ENCODE data around the gene SLC22A3. TPM values are rescaled to one million over a fixed set of nuclear protein-coding genes. Genes with fewer than 3 reads are reported as not detected.

SLC22A3 gene
- total and polyA plus RNA-seq, 2 donors (not counting 1 experiment from before 2014, with no cell fraction given): under 0.01 to 0.03 TPM

GRCh38 chr6:160420253-160420968 is 72.2 kb downstream of the SLC22A3 start:
- Histone ChIP-seq H2AFZ (ENCODE audit: low read length) (no peak overlapping the region), H3K9ac (ENCODE audit: insufficient read depth, low read length) (no peak overlapping the region), H3K4me2 (ENCODE audit: extremely low read depth, insufficient read depth, low read length) (no peak overlapping the region), H3K9me3 (ENCODE audit: control insufficient read depth, insufficient read depth, low read depth, low read length) (no peaks in the 10 kb centered on the region), H3K4me1 (ENCODE audit: control insufficient read depth, extremely low read depth, insufficient read depth, low read length) (no peaks in the 10 kb centered on the region), H3K27me3 (ENCODE audit: control insufficient read depth, insufficient read depth, low read length) (no peaks in the 10 kb centered on the region), H4K20me1 (ENCODE audit: control insufficient read depth, extremely low read depth, insufficient read depth, low read length) (no peaks in the 10 kb centered on the region), H3K79me2 (ENCODE audit: control insufficient read depth, insufficient read depth, low read length) (no peaks in the 10 kb centered on the region), H3K27ac (ENCODE audit: insufficient read depth, low read length) (no peak overlapping the region), H3K4me3 (replicated peaks in 1 of 4; ENCODE audit: control extremely low read depth in 1 of 4, insufficient read depth in 1 of 4, low read depth in 3 of 4, low read length in 4 of 4) (no peak overlapping the region), H3K36me3 (ENCODE audit: control insufficient read depth, insufficient read depth, low read length) (no peaks in the 10 kb centered on the region)
- no peak for DNase-seq (ENCODE audit: low read depth in 2 of 2)
- TF ChIP-seq EZH2 (IDR thresholded peaks at IDR 0.05; ENCODE audit: low read length, missing control alignments) (no peak), CTCF (conservative IDR thresholded peaks at IDR 0.05 in 1 of 2, IDR thresholded peaks at IDR 0.05 in 1 of 2; ENCODE audit: low read depth in 1 of 2, low read length in 2 of 2) (no peak)

DNA sequence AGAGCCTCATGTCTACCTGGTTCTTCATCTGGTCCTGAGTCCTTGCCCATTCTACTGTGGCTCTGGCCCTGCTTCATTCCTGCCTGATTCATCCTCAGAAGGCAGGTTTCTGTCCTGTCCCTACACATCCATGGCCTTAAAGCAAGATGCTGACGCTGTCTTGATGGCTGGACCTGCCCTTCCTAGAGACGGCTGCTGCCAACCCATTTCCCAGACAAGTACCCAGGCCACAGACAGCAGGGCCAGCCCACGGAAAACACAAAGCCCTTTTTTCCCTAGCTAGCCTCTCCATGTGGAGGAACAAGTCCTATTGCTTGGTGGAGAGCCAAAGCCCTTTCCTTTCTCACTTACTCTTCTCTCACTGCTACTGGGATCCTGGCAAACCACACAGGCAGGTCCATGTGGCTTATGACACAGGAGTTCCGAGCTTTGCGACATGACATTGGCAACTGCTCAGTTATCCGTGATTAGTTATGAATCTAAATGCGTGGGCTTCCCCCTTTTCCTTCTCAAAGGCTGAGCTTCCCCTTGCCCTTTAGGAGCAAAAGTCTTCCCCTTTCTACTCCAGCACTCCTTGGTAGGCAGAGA is 72.9 kb downstream of the SLC22A3 start:
- H3K4me3 ChIP-seq (replicated peaks in 1 of 4; ENCODE audit: control extremely low read depth in 1 of 4, insufficient read depth in 1 of 4, low read depth in 3 of 4, low read length in 4 of 4): no peak overlapping the region
- TF ChIP-seq EZH2 (IDR thresholded peaks at IDR 0.05; ENCODE audit: low read length, missing control alignments): no peak
- no peak for TF ChIP-seq CTCF (conservative IDR thresholded peaks at IDR 0.05 in 1 of 2, IDR thresholded peaks at IDR 0.05 in 1 of 2; ENCODE audit: low read depth in 1 of 2, low read length in 2 of 2)
- H4K20me1 ChIP-seq (ENCODE audit: control insufficient read depth, extremely low read depth, insufficient read depth, low read length): no peaks in the 10 kb centered on the region
- DNase-seq (ENCODE audit: low read depth in 2 of 2): no peak
- H2AFZ ChIP-seq (ENCODE audit: low read length): no peak overlapping the region
- no peak overlapping the region for H3K9ac ChIP-seq (ENCODE audit: insufficient read depth, low read length)
- no peaks in the 10 kb centered on the region for H3K79me2 ChIP-seq (ENCODE audit: control insufficient read depth, insufficient read depth, low read length)
- no peaks in the 10 kb centered on the region for H3K9me3 ChIP-seq (ENCODE audit: control insufficient read depth, insufficient read depth, low read depth, low read length)
- H3K36me3 ChIP-seq (ENCODE audit: control insufficient read depth, insufficient read depth, low read length): no peaks in the 10 kb centered on the region
- no peaks in the 10 kb centered on the region for H3K27me3 ChIP-seq (ENCODE audit: control insufficient read depth, insufficient read depth, low read length)
- H3K27ac ChIP-seq (ENCODE audit: insufficient read depth, low read length): no peak overlapping the region
- H3K4me2 ChIP-seq (ENCODE audit: extremely low read depth, insufficient read depth, low read length): no peak overlapping the region
- no peaks in the 10 kb centered on the region for H3K4me1 ChIP-seq (ENCODE audit: control insufficient read depth, extremely low read depth, insufficient read depth, low read length)

DNA sequence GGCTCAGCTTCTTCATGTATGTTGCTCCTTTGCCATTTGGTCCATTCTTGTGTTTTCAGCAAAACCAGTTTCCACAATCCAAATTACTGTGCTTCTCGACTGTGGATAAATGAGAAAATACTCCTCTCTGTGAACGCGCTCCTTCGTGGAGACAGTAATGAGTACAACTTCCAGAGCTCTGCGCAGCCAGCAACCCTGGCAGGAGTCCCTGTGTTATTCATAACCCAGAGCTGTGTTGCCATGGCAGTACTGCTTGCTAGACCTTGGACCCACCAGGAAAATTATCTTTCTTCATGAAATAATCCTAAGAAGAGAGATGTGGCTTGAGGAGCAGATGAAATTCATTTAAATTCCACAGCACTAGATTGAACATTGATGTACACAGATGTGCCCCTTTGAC is 73.7 kb downstream of the SLC22A3 start:
- TF ChIP-seq EZH2 (IDR thresholded peaks at IDR 0.05; ENCODE audit: low read length, missing control alignments): no peak
- TF ChIP-seq CTCF (conservative IDR thresholded peaks at IDR 0.05 in 1 of 2, IDR thresholded peaks at IDR 0.05 in 1 of 2; ENCODE audit: low read depth in 1 of 2, low read length in 2 of 2): no peak
- H3K27me3 ChIP-seq (ENCODE audit: control insufficient read depth, insufficient read depth, low read length): no peaks in the 10 kb centered on the region
- no peaks in the 10 kb centered on the region for H4K20me1 ChIP-seq (ENCODE audit: control insufficient read depth, extremely low read depth, insufficient read depth, low read length)
- no peak overlapping the region for H3K9ac ChIP-seq (ENCODE audit: insufficient read depth, low read length)
- H3K27ac ChIP-seq (ENCODE audit: insufficient read depth, low read length): no peak overlapping the region
- no peak overlapping the region for H2AFZ ChIP-seq (ENCODE audit: low read length)
- no peak overlapping the region for H3K4me2 ChIP-seq (ENCODE audit: extremely low read depth, insufficient read depth, low read length)
- H3K79me2 ChIP-seq (ENCODE audit: control insufficient read depth, insufficient read depth, low read length): no peaks in the 10 kb centered on the region
- DNase-seq (ENCODE audit: low read depth in 2 of 2): peak in 1 of 2 donors; percentile 38
- no peaks in the 10 kb centered on the region for H3K36me3 ChIP-seq (ENCODE audit: control insufficient read depth, insufficient read depth, low read length)
- H3K4me1 ChIP-seq (ENCODE audit: control insufficient read depth, extremely low read depth, insufficient read depth, low read length): no peaks in the 10 kb centered on the region
- H3K4me3 ChIP-seq (replicated peaks in 1 of 4; ENCODE audit: control extremely low read depth in 1 of 4, insufficient read depth in 1 of 4, low read depth in 3 of 4, low read length in 4 of 4): no peak overlapping the region
- no peaks in the 10 kb centered on the region for H3K9me3 ChIP-seq (ENCODE audit: control insufficient read depth, insufficient read depth, low read depth, low read length)

All from fibroblast of lung (primary cell).